Left lobe of liver (tissue), 2 donors: Measurements from ENCODE around the gene QSOX1. TPM values are rescaled to one million over a fixed set of nuclear protein-coding genes. Genes with fewer than 3 reads are reported as not detected.
"Not testable (repeated sequence)": the region's sequence is repeated elsewhere in the genome, so short reads cannot be mapped to it uniquely, and the experiment has no call there.

Experiments used
- ATAC-seq: fragments of 200-7000 bp; cut with Tn5 transposase; one replicate; pipeline ENCODE4 v1.9.1; 2020; ENCODE audit warnings: mild to moderate bottlenecking, moderate library complexity
- DNase-seq: peaks from one replicate; pipeline ENCODE4 v3.0.0-alpha.2; 2020; ENCODE audit warnings: low spot score
- total RNA-seq: library from RNA; stranded (reverse); gene quantifications from one replicate; pipeline ENCODE4 v1.2.1, GENCODE V29; 2021
- donor health status: DM: no; HTN: no; CAD: no; lungs with moderate emphysema.
- donor health status: DM: no; HTN: yes; CAD: no.

The QSOX1 gene, protein sequence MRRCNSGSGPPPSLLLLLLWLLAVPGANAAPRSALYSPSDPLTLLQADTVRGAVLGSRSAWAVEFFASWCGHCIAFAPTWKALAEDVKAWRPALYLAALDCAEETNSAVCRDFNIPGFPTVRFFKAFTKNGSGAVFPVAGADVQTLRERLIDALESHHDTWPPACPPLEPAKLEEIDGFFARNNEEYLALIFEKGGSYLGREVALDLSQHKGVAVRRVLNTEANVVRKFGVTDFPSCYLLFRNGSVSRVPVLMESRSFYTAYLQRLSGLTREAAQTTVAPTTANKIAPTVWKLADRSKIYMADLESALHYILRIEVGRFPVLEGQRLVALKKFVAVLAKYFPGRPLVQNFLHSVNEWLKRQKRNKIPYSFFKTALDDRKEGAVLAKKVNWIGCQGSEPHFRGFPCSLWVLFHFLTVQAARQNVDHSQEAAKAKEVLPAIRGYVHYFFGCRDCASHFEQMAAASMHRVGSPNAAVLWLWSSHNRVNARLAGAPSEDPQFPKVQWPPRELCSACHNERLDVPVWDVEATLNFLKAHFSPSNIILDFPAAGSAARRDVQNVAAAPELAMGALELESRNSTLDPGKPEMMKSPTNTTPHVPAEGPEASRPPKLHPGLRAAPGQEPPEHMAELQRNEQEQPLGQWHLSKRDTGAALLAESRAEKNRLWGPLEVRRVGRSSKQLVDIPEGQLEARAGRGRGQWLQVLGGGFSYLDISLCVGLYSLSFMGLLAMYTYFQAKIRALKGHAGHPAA
- total RNA-seq: 41.1 TPM

DNA sequence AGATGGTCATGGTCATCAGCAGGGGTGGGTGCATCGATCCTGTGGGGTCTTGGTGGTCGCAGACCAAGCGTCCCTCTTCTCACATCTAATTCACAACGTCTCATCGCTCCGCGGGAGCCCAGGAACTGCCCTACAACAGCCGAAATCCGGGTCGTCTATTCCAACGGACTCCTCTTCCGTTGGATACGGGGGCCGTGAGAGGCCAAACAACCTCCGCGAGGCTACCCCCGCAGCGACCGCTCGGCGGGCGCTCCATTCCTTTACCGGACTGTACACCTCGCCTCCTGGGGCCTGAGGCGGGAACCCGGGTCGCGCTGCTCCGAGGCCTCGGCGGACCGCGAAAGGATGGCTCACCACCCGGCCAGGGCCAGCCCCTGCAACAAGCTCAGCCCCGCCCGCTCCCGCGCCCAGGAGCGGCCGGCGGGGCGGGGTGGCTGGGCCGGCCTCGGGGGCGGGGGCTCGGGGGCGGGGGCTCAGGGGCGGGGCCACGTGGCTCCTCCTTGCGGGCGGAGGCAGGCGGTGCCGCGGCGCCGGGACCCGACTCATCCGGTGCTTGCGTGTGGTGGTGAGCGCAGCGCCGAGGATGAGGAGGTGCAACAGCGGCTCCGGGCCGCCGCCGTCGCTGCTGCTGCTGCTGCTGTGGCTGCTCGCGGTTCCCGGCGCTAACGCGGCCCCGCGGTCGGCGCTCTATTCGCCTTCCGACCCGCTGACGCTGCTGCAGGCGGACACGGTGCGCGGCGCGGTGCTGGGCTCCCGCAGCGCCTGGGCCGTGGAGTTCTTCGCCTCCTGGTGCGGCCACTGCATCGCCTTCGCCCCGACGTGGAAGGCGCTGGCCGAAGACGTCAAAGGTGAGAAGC is at the start of gene QSOX1:
Gene QSOX1 (plus strand): TSS at position 545 of the 857 bp plus-strand sequence. CDS start 39 bp downstream, at position 584.
- peak; percentile 83 for ATAC-seq
- peak; percentile 80 for DNase-seq

DNA sequence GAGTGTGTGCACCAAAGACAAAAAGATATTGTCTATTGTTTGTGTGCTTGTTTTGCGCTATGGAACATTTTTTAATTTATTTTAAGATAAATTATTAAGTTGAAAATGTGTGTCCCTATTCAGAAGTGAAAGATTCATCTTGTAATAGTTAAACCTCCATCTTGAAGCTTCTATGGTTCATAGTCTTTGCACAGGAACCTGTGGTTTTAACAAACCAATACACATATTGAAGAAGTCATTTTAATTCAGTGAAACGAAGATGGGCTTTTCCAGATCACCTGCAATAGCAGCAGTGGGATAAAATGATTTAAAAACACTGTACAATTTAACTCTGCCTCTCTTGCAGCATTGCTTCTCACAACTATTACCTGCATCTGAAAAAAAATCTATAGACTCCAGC is 42.6 kb upstream of the QSOX1 start:
- ATAC-seq (no peak), DNase-seq (no peak)

DNA sequence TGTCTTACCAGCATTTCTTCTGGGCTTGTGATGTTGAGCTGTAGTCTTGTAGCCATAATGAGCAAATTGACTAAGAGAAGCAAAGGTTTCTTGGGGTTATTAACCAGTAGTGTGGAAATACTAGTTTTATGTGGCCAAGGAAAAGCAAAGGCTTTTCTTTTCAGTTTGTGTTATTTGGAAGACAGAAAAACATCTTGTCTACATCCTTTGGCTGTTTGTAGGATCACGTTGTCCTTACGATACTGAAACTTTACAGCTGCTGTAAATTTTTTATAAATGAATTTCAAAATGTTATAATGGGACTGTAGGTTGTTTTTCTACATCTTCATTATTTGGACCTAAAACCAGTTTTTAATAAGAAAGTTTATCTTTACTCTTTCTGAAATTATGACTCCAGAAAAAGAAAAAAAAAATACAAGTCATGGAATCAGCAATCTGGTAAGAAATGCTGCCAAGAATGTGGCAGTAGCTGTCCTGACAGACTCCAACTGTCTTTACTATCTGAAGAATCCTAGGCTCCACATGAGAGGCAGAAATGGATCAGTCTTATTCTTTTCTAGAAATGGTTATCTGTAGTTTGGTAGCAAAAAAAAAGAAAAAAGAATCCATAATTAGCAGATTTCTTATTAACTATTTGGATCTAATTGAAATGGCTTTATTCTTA is 41.6 kb upstream of the QSOX1 start:
- DNase-seq: no peak
- ATAC-seq: no peak

DNA sequence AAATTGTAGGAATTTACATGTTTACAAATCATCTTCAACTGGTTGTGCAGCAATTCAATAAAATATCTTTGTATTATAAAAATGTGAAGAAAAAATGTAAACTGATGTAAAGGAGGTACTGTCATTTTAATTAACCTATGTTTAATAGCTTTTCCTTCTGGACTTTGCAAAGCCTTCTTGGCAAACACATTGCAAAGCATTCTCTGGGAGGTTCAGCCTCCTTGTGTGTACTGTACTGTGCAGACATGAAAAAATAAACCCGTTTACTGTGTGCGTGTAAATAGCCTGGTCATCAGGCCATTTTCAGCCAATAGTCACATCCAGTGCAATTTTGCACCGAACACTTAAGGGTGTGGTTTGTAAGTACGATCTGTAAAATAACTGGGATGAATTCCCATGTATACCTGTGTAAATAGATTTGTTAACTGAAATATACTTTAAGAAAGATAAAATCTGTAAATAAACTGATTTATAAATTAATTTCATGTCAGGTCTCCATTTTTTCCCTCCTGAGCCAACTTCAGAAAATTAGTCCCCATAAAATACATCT is 40.2 kb upstream of the QSOX1 start:
- no peak for DNase-seq
- ATAC-seq: no peak

DNA sequence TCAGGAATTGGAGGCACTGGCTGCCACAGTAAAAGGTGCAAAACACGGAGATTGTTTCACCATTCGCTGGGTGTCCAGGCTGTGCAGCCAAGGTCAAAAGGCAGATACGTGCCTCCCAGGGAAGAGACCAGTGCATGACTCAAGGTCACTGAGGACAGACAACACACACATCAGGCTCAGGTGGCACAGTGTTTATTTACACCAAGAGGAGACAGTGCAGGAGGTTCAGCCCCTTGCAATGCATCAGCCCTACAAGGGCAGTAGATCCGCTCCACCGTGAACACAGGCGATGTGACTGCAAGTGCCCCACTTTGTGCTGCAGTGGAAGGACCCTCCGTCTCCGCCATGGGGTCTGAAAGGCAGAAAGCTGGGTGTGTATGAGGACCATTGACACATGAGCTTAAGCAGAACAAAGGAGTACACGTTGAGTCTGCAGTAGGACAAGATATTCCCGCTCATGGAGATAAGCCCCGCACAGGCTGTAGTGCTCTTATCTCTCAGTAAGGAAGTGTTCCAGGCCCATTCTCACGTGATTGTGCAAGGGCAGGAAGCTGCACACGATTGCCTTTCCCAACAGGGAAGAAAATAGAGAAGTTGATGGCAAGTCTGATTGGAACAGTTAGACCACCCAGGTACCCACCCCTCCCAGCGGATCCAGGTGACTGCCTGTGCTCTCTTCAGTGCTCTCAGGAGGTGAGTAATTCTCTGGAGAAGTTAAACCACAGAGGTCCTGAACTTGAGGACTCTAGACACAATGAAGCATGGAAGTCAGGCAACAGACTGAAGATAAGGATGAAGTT is 37.5 kb upstream of the QSOX1 start:
- DNase-seq: no peak
- peak; percentile 65 for ATAC-seq

DNA sequence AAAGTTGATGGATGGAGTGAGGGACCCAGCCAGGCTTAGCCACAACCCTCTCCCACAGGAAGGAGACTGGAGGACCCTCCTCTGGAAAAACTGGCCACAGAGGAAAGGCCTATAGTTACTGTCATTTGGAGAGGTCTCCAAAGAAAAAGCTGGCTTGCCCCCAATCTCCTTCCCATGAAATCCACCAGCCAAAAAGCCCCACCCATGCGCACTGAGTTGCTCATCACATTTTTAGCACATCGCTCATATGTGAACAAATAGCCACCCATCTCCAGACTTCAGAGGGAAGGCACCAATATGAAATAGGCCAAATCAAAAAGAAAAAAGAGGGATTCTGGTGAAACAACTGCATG is 36.9 kb upstream of the QSOX1 start:
- DNase-seq: no peak
- ATAC-seq: no peak

DNA sequence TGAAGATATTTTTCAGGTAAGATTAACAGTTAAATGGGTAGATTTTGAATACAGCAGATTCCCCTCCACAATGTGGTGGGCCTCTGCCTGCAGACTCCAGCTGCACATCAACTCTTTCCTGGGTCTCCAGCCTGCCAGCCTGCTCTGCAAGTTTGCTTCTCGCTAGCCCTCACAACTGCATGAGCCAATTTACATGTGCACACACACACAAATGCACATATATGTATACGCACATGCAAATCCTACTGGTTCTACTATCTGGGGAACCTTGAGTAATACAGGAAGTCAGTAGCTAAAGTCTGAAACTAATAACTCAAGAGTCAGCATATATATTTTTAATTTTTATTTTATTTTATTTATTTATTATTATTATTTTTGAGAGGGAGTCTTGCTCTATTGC is 34.8 kb upstream of the QSOX1 start:
- ATAC-seq: no peak
- DNase-seq: no peak

DNA sequence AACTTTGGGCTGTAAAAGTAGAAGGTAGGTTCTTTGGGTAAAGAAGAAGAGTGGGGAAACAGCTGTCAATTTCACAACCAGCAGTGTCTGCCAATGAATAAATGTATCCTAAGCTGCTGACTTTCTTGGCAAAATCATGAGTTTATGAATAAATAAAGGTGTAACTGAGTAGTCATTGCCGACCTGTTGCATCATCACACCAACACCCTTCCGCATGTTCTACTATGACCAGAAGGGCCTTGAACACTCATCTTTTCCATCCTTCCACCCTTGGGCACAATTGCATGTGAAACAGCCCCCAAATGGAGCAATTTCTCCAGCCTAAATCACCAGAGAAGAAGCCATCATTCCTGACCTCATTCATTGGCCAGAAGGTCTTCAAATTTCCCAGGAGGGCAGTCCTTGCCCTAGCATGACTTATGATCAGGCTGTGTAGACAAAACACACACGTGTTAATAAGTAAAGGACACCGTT is 31.2 kb upstream of the QSOX1 start:
- ATAC-seq: peak; percentile 29
- no peak for DNase-seq

DNA sequence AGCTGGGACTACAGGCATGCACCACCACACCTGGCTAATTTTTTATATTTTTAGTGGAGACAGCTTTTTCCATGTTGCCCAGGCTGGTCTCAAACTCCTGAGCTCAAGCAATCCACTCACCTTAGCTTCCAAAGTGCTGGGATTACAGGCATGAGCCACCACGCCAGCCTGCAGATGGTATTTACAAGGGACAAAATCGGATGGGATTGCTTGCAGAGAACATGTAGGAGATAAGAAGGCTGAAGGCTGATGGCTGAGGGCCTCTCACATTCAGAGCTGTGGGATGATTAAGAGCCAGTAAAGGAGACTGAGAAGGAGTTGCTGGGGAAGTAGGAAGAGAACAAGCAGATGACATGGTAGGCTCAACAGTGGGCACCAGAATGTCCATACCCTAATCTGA is 24.0 kb upstream of the QSOX1 start:
- ATAC-seq (no peak), DNase-seq (no peak)

DNA sequence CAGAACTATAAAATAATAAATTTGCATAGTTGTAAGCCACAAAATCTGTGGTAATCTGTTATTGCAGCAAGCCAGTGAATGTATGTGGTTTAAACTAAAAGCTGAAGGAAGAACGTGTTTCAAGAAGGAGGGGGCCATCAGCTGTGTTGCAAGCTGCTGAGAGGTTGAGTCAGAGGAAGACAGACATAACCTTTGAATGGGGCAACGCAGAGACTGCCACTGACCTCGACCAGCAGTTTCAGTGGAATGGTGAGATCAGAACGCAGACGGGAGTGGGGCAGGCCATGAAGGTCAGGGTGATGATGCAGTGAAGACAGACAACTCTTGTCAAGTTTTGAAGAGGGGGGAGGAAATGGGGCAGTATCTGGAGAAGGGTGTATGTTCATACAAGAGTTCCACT is 23.2 kb upstream of the QSOX1 start:
- no peak for DNase-seq
- ATAC-seq: no peak

DNA sequence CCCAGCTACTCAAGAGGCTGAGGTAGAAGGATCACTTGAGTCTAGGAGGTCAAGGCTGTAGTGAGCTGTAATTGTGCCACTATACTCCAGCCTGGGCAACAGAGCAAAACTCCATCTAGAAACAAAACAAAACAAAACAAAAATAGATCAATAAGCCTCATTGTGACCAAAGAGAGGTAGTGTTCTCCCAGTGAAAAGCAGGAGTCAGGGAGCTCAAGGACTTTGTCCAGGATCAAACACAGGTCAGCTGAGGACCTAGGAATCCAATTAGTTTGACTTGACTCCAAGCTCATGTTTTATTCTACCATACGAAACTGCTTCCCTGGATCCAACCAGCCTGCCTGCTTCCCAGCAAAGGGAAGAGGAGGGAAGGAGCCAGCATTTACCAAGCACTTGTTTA is 21.5 kb upstream of the QSOX1 start:
- ATAC-seq: peak; percentile 87
- DNase-seq: no peak

DNA sequence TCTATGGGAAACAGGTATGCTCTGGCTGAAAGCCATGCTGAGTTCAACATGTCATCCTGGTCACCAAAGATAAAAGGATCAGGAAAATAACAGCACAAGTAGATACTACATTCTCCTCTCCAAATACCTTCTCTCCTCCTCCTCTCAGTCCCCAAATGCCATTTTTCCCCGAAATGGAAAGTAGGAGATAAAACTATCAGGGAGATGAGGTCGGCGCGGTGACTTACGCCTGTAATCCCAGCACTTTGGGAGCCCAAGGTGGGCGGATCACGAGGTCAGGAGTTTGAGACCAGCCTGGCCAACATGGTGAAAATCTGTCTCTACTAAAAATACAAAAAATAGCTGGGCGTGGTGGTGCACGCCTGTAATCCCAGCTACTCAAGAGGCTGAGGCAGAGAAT is 21.0 kb upstream of the QSOX1 start:
- ATAC-seq, DNase-seq: not testable (repeated sequence)

DNA sequence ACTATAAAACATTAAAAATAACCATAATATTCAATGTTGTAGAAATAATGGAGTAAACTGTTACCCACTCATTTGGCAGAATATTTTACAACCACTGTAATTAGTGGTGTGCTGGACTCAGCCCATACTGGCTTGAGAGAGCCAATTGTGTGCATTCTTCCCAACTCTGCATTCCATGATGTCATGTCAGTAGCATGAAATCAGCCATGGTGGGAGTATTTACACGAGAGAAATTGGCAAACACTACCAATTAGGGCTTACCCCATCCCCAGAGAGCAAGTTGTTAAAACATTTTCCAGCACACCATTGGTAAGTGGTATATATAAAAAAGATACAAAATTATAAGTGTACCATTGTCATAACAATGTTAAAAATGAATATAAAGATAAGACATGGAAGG is 19.1 kb upstream of the QSOX1 start:
- no peak for ATAC-seq
- no peak for DNase-seq

DNA sequence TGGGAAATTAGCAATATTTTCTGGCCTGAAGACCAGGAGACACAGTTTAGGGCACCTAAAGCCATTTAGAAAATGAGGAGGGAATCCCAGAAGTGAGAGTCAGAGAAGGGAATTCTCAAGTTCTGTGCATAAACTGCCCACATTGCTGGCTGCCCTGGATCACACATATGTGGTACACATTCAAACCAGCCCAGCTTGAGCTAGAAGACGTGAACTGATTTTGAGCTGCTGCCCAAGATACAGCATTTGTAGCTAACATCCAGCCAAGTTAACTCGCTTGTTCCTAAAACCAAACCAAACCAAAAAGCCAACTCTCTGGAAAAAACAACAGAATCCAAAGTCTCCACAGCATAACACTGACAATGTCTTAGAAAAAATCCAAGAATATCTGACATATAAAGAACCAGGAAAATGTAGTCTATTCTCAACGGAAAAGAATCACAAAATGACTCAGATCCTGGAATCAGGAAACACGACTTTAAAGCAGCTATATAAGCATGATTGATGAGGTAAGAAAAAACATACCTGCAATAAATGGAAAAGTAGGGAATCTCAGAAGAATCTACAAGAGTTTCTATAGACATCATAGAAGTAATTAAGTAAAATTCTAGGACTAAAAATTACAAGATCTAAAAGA is 18.2 kb upstream of the QSOX1 start:
- DNase-seq: no peak
- no peak for ATAC-seq

DNA sequence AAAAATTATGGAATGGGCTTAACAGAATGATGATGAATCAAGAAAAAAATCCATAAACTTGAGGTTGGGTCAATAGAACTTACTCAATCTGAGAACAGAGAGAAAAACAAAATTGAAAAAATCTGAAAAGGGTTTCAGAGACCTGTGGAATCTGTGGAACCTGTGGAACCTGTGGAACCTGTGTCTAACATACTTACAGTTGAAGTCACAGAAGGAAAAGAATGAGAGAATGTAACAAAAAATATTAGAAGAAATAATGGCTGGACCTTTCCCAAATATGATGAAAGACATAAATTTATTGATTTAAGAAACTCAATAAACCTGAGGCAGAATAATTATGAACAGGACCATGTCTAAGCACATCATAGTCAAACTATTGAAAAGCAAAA is 17.7 kb upstream of the QSOX1 start:
- ATAC-seq (no peak), DNase-seq (no peak)

DNA sequence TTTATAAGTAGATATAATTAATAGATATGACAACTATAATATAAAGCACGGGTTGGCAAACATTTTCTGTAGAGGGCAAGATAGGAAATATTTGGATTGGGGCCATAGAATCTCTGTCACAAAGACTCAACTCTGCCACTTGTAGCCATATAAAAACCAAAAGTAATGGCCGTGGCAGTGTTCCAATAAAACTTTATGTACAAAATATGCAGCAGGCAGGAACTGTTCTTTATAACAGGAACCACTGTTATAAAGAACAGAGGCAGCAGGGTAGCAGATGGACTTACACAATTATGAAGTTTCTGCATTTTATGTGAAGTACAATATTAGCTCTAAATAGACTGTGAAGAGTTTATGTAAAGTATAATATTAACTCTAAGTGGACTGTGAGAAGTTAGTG is 16.9 kb upstream of the QSOX1 start:
- ATAC-seq (no peak), DNase-seq (no peak)

DNA sequence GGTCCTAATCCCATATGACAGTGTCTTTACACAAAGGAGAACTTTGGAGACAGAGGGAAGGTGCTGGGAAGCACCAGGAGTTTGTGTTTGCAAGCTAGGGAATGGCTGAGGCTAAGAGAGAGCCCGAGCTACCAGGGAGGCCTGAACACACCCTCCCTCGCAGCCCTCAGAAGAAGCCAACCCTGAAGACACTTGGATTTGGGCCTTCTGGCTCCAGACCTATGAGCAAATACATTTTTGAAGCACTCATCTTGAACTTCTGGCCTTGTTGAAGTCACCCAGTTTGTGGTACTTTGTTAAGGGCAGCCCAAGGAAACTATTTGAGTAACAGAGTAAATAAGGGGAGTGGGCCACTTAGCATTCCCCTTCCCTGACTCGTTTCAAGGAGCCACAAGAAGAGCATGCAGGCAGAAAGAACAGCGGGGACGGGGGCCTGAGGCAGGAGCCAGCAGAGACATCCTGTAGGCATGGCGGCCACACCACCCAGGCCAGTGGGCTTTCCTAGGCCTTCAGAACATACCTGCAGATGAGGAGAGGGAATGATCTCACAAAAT is 13.2 kb upstream of the QSOX1 start:
- no peak for DNase-seq
- no peak for ATAC-seq

DNA sequence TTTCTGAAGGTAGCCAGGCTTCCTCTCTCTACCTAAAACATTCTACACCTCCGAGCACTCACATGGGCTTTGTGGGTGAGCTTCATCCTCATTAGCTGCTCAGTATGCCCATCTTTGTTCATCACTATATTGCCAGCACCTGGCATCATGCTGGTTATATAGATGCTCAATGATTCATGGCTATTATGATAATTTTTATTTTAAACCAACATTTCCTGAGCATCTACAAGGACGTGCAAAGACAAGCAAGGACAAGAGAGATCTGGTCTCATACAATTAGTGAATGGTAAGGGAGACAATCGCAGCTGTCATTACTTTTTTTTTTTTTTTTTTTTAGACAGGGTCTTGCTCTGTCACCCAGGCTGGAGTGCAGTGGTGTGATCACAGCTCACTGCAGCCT is 11.3 kb upstream of the QSOX1 start:
- DNase-seq (no peak), ATAC-seq (no peak)
